Activated CD4-positive, alpha-beta T cell treated with anti-CD3 and anti-CD28 coated beads, Interleukin-2, amount 50 U/mL, for 16 hours (primary cell): ENCODE data around the gene B3GAT1.

Source experiments
- DNase-seq: peaks from one replicate; pipeline ENCODE4 v3.0.0-alpha.2; 2020

The B3GAT1 gene

DNA sequence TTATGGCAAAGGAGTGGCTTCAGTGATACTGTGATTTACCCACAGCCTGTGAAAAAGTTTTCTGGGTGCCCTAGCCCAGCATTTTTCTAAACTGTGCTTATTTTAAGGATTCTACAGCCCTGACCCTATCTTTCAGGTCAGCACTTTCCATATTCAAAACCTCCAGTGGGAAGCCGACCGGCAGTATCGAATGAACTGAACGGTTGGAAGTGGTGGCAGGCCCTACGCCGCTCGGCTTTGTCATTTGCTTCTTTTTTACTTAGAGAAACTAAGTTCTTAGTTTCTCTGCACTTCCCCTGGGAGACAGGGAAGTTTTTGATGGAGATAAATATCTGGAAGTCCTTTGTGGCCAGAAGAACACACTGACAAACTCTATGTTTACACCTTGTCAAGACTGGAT, 79.3 kb downstream of the B3GAT1 start:
- DNase-seq = no peak

DNA sequence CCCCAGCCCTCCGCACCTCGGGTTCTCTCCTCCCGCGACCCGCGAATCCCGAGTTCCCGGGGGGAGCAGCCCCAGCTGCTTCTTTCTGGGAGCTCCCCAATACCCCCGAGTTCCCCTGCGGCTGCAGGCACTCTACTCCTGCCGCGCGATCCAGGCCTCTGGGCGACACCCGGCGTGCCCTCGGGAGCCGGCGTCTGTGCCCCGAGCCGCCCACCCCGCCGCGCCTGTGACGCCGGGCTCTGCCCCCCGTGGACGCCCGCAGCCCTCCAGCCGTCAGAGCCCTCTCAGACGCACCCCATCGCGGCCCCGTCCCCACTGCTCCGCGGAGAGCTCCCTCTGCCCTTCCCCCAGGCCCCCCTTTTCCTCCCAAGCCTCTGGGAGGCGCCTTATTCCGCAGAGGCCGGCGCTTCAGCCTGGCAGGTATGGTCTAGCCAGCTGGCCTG, 79.8 kb downstream of the B3GAT1 start:
- DNase-seq = no peak

GRCh38 chr11:134331354-134332188, 80.5 kb downstream of the B3GAT1 start, which contains the start of gene GLB1L2:
TSS of gene GLB1L2 (plus strand) at chr11:134331988. CDS start at chr11:134332062, 74 bp downstream.
- DNase-seq = peak; percentile 77

DNA sequence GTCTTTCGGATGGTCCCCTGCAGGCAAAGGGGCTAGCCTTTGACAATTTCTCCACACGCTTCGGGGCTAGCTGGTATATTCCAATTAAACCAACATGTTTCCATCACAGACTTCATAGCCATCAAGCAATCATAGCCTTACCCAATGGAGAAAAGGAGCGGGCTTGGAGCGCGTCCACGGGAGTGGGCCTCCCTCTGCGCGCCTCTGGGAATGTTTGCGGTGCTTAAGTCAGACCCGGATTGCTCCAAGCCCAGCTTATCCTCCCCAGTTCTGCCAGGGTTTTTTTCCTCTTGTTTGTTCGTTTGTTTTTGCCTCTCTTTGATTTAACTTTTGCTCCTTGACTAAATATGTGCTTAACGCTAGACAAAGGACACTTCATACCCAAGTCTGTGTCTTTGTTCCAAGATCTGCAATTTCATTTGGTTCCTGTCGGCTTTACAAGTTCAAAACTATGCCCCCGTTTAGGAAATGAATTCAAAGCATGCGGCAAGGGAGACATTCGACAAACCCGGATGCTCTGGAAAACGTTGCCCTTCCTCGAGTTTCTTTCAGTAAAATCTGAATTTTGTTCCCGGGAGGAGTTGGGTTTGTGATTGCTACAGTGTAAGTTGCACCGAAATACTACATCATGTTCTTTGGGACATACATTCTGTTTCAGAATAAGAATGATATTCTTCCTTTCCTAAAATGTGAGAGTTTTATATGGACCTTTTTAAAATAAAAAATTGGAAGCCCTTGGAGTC, 81.3 kb downstream of the B3GAT1 start:
- DNase-seq = no peak
